GM21381 (cell line): ENCODE measurements around the gene NEK7.
A peak's percentile ranks its signal among the peaks of the same experiment; 100 is the strongest.

ENCODE experiments used
- ATAC-seq: cut with Tn5 transposase; IDR thresholded peaks from one replicate; pipeline ENCODE4 v1.9.1; 2021; ENCODE audit warnings: mild to moderate bottlenecking, moderate library complexity; ENCODE audit not compliant: unreplicated experiment

The NEK7 gene

GRCh38 chr1:198141668-198142351 is 15.0 kb upstream of the NEK7 start:
- ATAC-seq: no peak

- no peak for ATAC-seq
Measured at GRCh38 chr1:198143797-198144196, 13.0 kb upstream of the NEK7 start.

DNA sequence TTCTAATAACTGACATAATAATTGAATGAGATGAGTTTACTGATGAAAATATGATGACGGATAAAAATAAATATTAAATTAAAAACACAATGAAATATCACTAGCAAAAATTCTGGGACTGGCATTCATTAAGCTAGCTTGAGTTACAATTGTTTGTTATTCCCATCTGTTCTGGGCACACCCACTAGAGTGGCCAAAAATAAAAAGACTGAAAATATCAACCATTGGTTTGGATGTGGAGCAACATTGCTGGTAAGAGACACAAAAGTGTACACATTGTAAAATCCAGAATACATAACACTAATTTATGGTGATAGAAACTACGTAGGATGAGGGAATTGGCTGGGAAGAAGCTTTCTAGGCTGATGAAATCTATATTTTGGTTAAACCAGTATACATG is 9.6 kb upstream of the NEK7 start:
- ATAC-seq: no peak

DNA sequence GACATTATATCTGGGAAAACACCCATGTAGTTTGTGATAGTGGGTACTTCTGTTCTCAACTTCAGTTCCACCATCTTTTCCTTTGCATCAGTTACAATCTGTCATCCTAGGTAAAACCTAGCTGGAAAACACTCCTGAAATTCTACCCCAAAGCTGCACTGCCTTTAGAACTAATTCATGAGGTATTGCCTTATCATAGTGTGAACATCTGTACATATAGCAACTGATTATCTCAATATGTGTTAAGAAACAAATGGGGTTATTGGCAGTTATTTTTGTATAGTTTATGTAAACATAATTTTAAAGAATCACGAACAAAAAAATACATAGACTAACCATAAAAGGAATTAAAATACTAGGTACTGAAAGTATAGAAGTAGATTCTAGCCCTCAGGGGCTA is 6.4 kb upstream of the NEK7 start:
- ATAC-seq: no peak

GRCh38 chr1:198151688-198152087 is 5.1 kb upstream of the NEK7 start:
- no peak for ATAC-seq

DNA sequence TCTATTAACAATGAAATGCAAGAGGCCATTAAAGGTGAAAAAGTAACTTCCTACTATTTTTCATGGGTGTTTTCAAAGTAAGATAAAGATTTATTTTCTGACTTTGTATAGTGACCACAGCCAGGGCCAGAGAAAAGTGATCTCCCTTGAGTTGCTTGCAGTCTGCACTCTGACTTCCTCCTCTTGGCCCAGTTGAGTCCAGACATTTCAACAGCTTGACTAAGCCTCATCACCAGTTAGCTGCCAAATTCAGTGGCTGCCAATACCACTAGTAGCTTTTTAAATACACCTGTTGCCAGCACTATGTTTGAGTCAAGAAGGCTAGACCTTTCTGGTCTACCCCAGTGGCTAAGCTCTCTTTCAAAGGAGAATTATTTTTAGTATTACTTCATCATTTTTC is 3.7 kb upstream of the NEK7 start:
- no peak for ATAC-seq

GRCh38 chr1:198153804-198154203 is 3.0 kb upstream of the NEK7 start:
- no peak for ATAC-seq

DNA sequence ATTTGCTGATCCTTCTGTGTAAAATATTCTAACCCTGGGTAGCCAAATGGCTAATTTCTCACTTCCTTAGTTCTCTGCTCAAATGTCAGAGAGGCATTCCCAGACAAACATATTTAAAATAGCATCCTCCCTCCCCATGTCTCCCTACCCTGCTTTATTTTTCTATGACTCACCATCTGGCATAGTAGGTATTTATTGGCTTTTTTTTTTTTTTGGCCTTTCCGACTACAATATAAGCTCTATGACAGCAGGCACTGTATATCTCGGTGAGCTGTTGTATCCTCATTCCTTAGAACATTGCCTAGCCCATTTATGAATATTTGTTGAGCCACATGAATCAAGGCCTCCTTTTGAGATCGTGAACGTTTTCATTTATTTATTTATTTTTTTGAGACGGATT is 1.5 kb upstream of the NEK7 start:
- no peak for ATAC-seq

DNA sequence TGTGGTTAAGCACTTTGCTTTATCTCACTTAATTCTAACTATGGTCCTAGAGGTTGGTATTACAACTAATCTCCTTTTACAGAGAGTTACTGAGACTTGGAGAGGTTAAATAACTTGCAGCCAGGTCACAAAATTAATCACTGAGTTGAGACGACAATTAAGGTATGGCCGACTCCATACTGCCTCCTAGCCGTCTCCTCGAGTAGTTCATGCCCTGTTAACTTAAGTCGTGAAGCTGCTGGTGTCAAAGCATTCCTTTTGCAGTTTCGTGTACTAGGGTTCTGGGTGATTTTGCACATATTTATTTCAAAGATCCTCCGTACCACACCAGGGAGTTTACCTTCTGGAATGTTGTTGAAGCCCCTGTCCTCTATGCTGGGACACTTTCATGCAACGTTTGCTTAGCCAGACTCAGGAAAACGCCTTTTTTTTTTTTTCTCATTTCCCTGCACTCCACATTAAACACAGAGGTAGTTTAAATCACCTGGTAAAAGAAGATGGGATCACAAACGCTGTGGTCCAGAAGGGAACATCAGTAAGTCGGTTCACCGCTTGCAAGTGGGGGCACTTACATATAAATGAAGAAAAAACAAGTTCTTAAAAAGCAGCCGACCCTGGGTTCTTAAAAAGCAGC is 570 bp upstream of the NEK7 start:
- peak; percentile 24 for ATAC-seq

- peak; percentile 42 for ATAC-seq
Measured at GRCh38 chr1:198157241-198157846, 546 bp downstream of the NEK7 start.

GRCh38 chr1:198157847-198158725 is 1.3 kb downstream of the NEK7 start:
- no peak for ATAC-seq

DNA sequence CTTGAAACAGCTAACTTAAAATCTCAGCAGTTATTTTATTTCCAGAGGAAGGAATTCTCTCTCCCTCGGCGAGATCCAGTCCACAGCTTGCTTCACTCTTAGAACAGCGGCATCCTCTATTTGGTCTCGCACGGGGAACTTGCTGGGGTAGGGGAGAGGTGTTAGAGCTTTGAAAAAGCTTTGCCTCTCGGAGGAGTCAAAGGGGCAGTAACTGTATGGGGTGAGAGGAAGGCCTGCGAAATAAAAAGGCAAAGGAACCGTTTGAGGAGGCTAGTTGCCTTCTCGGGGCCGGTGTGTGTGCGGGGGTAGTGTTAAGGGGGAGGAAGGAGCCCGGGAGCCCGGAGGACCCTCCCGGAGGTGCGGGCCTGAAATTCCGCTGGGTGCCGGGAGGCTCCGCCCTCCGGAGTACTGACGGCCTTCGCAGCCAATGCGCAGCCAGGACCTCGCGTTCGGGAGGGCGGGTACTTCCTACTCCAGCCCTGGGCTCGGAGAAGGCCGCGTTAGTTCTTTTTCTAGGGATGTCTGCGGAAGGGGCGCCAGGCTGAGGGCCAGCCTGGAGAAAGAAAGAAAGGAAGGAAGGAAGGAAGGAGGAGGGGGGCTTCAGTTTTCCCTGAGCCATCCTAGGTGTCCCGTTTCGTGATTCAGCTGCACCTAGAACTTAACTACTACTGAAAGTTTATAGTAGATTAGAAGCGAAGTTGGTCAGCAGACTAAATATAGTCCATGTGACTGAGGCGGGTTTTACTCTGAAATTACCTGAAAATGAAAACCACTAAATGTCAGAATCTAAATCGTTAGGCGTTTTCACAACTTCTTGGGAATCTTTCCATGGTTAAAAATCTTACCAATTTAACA is 2.2 kb downstream of the NEK7 start:
- peak; percentile 63 for ATAC-seq

DNA sequence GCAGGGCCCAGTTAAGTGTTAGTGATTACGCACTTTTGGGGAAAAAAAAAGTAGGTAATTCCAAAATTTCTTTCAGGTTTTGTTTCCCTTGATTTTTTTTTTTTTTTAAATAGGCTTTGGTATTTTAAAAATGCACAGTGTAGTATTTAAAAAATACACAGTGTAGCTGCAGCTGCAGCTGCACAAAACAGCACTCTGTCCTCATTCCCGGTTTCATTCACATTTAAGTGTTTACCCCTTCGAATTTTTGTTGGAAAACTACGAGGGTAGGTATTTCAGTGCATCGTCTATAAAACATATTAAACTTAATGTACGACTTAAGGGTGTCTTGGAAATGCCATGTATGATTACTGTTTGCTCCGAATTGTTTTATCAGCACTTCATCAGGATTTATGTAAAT is 3.4 kb downstream of the NEK7 start:
- ATAC-seq: no peak

DNA sequence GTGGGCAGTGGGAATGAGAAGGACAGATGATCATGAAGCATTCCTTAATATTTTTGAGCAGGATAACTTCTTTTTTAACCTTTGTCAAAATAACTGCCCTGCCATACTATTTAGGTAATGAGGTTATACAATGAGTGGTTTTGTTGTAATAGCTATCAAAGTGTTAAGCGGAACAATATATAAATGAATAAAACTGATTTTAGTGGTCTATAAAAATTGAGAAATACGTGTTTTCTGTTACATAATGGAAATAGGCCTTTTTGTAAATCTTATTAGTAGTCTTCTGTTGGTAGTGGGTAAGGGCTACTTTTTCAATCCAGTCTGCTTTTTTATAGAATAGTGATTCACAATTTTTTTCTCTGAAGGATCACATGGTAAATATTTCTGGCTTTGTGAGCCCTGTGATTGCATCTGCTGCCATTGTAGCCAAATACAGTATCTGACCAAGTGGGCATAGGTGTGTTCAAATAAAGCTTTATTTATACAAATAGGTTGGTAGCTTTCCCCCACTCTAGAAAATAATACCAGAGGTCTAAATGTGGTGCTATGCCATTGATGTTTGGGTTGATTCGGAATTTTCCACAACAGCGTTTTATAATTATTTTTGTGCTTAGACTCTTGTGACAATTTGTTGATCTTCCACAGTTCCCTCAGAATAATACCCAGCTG is 4.3 kb downstream of the NEK7 start:
- ATAC-seq: no peak

- ATAC-seq: no peak
Measured at GRCh38 chr1:198161718-198162090, 4.9 kb downstream of the NEK7 start.

- ATAC-seq: peak; percentile 19
Measured at GRCh38 chr1:198162091-198162767, 5.4 kb downstream of the NEK7 start.

DNA sequence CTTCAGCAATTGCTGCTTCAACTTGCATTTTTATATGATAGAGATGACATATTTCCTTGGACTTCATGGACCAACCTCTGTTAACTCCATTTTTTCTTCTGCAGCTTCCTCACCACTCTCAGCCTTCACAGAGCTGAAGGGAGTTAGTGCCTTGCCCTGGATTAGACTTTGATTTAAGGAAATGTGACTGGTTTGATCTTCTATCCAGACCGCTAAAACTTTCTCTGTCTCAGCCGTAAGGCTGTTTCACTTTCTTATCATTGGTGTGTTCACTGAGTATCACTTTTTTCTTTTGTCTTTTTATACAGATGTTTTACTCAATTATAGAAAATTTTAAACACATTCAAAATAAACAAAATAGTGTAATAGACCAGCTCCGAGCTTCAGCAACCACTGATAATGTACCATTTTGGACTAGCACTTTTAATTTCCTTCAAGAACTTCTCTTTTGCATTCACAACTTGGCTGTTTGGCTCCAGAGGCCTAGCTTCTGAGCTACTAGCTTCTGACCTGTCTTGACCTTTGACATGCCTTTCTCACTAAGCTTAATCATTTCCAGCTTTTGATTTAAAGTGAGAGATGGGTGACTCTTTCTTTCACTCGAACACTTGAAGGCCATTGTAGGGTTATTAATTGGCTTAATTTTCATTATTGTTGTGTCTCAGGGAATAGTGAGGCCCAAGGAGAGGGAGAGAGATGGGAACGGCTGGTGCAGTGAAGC is 9.3 kb downstream of the NEK7 start:
- peak; percentile 28 for ATAC-seq

DNA sequence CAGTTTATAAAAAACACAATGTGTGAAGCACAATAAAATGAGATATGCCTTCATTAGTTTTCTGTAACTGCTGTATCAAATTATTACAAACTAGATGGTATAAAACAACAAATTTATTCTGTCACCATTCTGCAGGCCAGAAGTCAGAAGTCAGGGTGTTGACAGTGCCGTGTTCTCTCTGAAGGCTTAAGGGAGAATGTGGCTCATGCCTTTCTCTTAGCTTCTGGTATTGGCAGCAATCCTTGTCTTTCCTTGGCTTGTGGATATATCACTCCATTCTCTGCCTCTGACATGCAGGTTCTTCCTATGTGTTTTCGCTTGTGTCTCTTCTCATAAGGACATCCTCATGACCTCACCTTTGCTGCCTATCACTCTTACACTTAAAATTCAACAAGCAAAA is 10.1 kb downstream of the NEK7 start:
- no peak for ATAC-seq

DNA sequence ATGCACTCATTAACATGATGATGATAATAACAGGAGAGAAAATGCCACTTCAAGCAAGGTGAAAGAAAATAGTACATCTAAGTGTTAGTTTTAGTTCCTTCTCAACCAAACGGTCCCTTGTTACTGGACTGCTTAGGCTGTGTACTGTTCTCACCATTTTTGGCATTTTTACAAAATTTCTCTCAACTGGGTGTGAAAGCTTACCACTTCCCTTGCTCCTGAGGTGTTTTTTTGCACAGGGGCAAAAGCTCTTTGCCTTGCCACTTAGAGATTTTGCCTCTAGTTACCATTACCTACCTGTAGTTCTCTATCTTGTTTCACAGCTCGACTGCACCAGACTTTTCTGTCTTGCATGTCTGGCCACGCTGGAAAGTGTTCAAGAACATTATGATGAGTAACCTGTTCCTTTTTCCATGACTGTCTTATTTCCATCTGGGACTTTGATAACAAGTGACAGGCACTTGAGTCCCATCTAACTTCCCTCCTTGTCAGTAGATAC is 10.7 kb downstream of the NEK7 start:
- peak; percentile 71 for ATAC-seq
